Measurements from ENCODE around the gene LAMTOR1. TPM values are rescaled to one million over a fixed set of nuclear protein-coding genes. Genes with fewer than 3 reads are reported as not detected.

LAMTOR1 gene
- total RNA-seq, 1 donor from 2014 or later, result 201 TPM

DNA sequence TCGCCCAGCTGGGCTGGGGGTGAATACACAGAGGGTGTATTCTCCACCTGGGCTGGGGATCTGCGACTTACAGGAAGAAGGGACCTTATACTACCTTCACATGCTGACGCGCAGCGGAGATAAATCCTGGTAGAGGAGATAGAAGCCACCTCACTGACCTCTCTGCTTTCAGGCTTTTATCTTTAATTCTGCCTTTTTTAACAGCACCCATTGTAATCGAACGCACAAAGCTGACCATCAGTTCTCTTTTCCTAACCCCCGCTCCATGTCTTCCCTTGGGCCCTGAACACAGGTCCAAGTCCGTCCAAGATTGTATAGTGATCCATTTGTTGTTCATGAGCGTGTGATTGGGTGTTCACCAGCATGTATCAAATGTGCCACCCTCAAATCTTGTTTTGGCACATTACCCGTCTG is 664 bp upstream of the LAMTOR1 start:
- peak overlapping the region; percentile 25 for H3K4me3 ChIP-seq (ENCODE audit: low read depth, low read length)
- DNase-seq (ENCODE audit: low read depth), result no peak
- H3K27me3 ChIP-seq (ENCODE audit: control insufficient read depth, insufficient read depth, low read length), result no peaks in the 10 kb centered on the region
- no peaks in the 10 kb centered on the region for H3K36me3 ChIP-seq (ENCODE audit: control insufficient read depth, insufficient read depth, low read length)
- TF ChIP-seq, protein P1, sequence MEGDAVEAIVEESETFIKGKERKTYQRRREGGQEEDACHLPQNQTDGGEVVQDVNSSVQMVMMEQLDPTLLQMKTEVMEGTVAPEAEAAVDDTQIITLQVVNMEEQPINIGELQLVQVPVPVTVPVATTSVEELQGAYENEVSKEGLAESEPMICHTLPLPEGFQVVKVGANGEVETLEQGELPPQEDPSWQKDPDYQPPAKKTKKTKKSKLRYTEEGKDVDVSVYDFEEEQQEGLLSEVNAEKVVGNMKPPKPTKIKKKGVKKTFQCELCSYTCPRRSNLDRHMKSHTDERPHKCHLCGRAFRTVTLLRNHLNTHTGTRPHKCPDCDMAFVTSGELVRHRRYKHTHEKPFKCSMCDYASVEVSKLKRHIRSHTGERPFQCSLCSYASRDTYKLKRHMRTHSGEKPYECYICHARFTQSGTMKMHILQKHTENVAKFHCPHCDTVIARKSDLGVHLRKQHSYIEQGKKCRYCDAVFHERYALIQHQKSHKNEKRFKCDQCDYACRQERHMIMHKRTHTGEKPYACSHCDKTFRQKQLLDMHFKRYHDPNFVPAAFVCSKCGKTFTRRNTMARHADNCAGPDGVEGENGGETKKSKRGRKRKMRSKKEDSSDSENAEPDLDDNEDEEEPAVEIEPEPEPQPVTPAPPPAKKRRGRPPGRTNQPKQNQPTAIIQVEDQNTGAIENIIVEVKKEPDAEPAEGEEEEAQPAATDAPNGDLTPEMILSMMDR (IDR thresholded peaks at IDR 0.05; ENCODE audit: insufficient read depth, low read length, poor library complexity, severe bottlenecking), result no peak

- no peak for DNase-seq (ENCODE audit: low read depth)
- H3K4me3 ChIP-seq (ENCODE audit: low read depth, low read length), result peak overlapping the region; percentile 66
- H3K36me3 ChIP-seq (ENCODE audit: control insufficient read depth, insufficient read depth, low read length), result no peaks in the 10 kb centered on the region
- TF ChIP-seq, protein P1 (IDR thresholded peaks at IDR 0.05; ENCODE audit: insufficient read depth, low read length, poor library complexity, severe bottlenecking), result no peak
- no peaks in the 10 kb centered on the region for H3K27me3 ChIP-seq (ENCODE audit: control insufficient read depth, insufficient read depth, low read length)
Measured at GRCh38 chr11:72102631-72102945, 509 bp downstream of the LAMTOR1 start.

GRCh38 chr11:72102162-72102561 is 935 bp downstream of the LAMTOR1 start:
- H3K27me3 ChIP-seq (ENCODE audit: control insufficient read depth, insufficient read depth, low read length), result no peaks in the 10 kb centered on the region
- DNase-seq (ENCODE audit: low read depth), result no peak
- TF ChIP-seq, protein P1 (IDR thresholded peaks at IDR 0.05; ENCODE audit: insufficient read depth, low read length, poor library complexity, severe bottlenecking), result no peak
- H3K36me3 ChIP-seq (ENCODE audit: control insufficient read depth, insufficient read depth, low read length), result no peaks in the 10 kb centered on the region
- peak overlapping the region; percentile 66 for H3K4me3 ChIP-seq (ENCODE audit: low read depth, low read length)

GRCh38 chr11:72100462-72100861 is 2.6 kb downstream of the LAMTOR1 start:
- H3K4me3 ChIP-seq (ENCODE audit: low read depth, low read length), result no peak overlapping the region
- no peaks in the 10 kb centered on the region for H3K36me3 ChIP-seq (ENCODE audit: control insufficient read depth, insufficient read depth, low read length)
- H3K27me3 ChIP-seq (ENCODE audit: control insufficient read depth, insufficient read depth, low read length), result no peaks in the 10 kb centered on the region
- DNase-seq (ENCODE audit: low read depth), result no peak
- TF ChIP-seq, protein P1 (IDR thresholded peaks at IDR 0.05; ENCODE audit: insufficient read depth, low read length, poor library complexity, severe bottlenecking), result no peak

- peaks cover 1% of the 10 kb centered on the region for H3K36me3 ChIP-seq (ENCODE audit: control insufficient read depth, insufficient read depth, low read length)
- H3K4me3 ChIP-seq (ENCODE audit: low read depth, low read length), result no peak overlapping the region
- DNase-seq (ENCODE audit: low read depth), result no peak
- H3K27me3 ChIP-seq (ENCODE audit: control insufficient read depth, insufficient read depth, low read length), result no peaks in the 10 kb centered on the region
- TF ChIP-seq, protein P1 (IDR thresholded peaks at IDR 0.05; ENCODE audit: insufficient read depth, low read length, poor library complexity, severe bottlenecking), result no peak
Measured at GRCh38 chr11:72100009-72100408, 3.1 kb downstream of the LAMTOR1 start.

DNA sequence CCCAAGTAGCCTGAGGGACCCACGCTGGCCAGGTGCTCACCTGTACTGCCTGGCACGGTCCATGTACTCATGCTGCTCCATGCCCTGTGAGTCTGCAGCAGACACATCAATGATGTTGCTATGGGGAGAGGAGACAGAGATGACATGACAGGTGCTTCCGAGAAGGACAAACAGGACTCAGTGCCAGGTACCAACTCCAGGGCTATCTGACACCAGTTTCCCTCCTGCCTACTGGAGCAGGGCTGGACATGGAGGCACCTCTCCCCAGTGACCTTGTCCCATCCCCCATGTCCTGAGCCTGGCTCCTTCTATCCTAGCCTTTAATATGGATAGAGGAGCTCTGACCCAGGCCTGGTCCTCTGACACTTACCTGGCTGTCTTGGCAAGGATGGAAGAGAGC is 4.4 kb downstream of the LAMTOR1 start:
- DNase-seq (ENCODE audit: low read depth), result no peak
- no peaks in the 10 kb centered on the region for H3K27me3 ChIP-seq (ENCODE audit: control insufficient read depth, insufficient read depth, low read length)
- no peak overlapping the region for H3K4me3 ChIP-seq (ENCODE audit: low read depth, low read length)
- H3K36me3 ChIP-seq (ENCODE audit: control insufficient read depth, insufficient read depth, low read length), result peaks cover 4% of the 10 kb centered on the region
- TF ChIP-seq, protein P1 (IDR thresholded peaks at IDR 0.05; ENCODE audit: insufficient read depth, low read length, poor library complexity, severe bottlenecking), result no peak
